NCI-H345 treated with DMSO at 0.1 percent for 48 hours (cell line): ENCODE measurements around the gene LYZL1.
"Not testable (repeated sequence)": the region's sequence is repeated elsewhere in the genome, so short reads cannot be mapped to it uniquely, and the experiment has no call there.

Source experiments
- DNase-seq: peaks from one replicate; lab custom pipeline; 2025; ENCODE audit not compliant: unreplicated experiment; lab: John Stamatoyannopoulos, UW

Gene LYZL1

GRCh38 chr10:29304995-29305335 is 16.1 kb downstream of the LYZL1 start:
- no peak for DNase-seq

- no peak for DNase-seq
These were observed 17.8 kb downstream of the LYZL1 start for GRCh38 chr10:29306688-29307087.

GRCh38 chr10:29308142-29308541 is 19.3 kb downstream of the LYZL1 start:
- not testable (repeated sequence) for DNase-seq

DNA sequence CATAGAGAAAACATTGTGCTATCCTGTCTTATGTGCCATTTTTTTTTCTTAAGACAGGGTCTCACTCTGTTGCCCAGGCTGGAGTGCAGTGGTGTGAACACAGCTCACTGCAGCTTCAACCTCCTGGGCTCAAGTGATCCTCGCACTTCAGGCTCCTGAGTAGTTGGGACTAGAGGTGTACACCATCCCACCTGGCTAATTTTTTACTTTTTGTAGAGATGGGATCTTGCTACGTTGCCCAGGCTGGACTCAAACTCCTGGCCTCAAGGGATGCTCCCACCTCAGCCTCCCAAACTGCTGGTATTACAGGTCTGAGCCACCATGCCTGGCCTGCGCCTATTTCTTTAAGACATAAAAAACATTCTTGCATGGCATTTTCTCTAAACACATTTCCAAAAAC is 20.6 kb downstream of the LYZL1 start:
- DNase-seq = no peak

- DNase-seq = not testable (repeated sequence)
These were observed 21.6 kb downstream of the LYZL1 start for GRCh38 chr10:29310463-29310862.

- DNase-seq = no peak
These were observed 24.2 kb downstream of the LYZL1 start for GRCh38 chr10:29313071-29313470.

DNA sequence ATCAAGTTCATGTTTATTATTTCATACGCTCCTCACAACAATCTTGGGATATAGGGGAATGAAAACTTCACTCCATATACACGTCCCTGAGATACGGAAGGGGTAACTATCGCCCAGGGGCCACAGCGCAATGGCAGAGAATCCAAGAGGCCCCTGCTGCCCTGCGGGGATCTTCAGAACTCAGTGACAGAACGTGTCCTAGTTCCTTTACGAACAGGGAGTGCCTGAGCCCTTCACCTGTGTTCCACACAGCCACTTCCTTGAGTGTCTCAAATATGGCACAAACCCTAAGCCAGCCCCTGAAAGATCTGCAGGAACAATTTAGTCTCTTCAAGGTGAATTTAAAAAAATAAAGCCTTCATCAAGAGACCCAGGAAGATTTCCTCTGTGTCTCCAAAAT is 25.9 kb downstream of the LYZL1 start:
- DNase-seq = no peak

DNA sequence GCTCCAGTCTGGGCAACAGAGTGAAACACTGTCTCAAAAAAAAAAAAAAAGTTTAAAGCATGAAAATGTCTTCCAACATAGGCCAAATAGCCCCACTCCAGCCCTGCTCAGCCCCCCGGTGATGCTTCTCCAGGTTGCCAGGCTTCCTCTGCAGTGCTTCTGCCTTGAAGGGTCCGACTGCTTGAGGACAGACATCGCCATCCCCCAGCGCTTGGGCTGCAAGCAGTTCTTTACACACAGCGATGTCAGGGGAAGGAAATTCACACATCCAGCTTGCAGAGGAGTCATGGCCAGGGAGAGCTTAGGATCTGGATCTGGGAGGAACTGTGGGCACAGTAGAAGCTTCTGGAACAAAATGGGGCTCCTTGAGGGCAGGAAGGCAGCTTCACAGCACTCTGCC is 26.9 kb downstream of the LYZL1 start:
- DNase-seq = no peak

GRCh38 chr10:29316308-29317026 is 27.6 kb downstream of the LYZL1 start:
- DNase-seq = no peak

DNA sequence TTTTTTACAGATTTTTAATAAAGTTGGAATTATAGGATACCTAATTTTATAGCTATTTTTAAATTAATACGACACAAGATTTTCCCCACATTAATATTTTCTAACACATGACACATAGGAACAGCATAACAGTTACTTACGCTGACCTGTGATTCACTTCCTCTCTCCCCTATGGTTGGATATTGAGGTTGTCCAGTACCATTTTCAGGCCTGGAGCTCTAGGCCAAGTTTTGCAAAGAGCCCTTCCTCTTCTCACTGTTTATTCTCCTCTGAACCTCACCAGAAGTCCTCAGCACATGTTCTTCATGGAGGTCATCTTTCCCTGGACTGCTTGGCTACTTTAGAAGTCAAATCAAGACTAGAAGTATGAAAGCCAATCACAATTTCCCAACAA is 28.2 kb downstream of the LYZL1 start:
- DNase-seq = no peak

- no peak for DNase-seq
These were observed 28.7 kb downstream of the LYZL1 start for GRCh38 chr10:29317423-29318021.

DNA sequence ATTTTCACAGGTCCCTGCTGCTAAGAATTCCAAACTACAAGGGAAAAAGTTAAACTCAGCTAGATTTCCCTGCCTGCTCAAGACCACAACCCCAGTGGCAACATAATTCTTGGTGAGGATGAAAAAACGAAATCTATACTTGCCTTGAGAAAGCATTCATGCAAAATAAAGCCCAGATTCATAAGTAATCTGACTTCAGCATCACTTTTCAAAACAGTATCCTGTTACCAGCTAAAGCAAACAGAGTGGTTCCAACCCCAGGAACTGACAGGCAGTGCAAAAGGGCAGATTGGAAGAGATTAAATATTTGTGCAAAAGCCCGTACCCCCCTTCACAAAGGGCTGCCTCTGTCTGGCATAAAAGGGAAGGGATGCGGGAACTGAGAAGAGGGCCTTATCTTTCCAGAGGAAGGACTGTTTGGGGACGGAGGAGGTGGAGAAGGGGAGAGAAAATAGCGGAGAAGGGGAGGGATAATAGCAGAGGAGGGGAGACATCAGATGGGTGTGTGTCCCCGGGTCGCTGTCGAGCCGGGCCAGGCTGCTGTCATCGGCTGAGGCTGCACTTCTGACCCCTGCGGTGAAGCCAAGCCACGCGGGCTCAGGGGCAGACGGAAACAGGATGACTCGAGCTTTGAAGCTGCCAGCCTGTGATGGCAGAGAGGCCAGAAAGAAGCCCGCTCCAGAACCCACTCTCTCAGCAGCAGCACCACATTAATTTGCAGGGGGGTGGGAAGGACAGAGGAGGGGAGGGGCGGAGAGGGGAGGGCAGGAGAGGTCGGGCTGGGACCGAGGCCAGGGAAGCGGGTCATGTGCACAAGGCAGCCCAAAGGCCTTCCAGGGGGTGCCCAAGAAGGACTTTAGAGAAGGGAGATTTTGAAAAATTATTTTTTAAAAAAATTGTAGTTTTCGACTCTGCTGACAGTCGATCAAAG is 29.5 kb downstream of the LYZL1 start:
- not testable (repeated sequence) for DNase-seq

DNA sequence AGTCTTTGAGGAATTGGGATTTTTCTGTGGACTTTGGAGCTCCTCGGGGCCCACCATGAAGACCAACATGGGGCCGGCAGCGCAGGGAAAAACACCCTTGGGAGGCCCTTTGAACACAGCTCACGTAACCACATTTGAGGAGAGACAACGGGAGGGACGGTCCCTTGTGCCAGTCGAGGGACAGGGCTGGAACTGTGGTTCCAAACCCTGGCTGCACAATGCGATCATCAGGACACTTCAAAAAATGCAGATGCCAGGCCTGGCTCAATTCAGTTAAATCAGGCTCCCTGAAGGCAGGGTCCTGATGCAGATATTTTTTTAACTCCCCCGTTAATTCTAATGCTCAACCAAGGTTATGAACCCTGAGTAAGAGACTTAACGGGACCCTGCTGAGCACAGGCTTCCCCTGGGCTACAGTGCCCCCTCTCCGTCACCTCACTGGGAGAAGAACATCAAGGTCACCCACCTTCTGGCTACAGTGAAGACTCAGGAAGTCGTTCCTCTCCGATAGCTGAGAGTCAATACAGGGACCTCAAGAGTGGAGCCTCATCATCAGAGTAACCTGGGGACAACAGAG is 30.4 kb downstream of the LYZL1 start:
- no peak for DNase-seq

DNA sequence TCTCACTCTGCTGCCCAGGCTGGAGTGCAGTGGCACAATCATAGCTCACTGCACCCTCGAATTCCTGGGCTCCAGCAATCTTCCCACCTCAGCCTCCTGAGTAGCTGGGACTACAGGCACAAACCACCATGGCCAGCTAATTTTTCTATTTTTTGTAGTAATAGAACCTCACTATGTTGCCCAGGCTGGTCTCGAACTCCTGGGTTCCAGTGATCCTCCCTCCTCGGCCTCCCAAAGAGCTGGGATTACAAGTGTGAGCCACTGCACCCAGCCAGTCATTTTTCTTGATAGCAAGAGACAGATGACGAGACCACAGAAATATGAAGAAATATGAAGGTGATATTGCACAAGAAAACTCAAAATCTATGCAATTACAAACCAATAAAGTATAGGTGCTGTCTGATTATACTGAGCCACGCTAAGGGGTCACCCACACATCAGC is 31.8 kb downstream of the LYZL1 start:
- DNase-seq = not testable (repeated sequence)

GRCh38 chr10:29321656-29322055 is 32.8 kb downstream of the LYZL1 start:
- DNase-seq = no peak

DNA sequence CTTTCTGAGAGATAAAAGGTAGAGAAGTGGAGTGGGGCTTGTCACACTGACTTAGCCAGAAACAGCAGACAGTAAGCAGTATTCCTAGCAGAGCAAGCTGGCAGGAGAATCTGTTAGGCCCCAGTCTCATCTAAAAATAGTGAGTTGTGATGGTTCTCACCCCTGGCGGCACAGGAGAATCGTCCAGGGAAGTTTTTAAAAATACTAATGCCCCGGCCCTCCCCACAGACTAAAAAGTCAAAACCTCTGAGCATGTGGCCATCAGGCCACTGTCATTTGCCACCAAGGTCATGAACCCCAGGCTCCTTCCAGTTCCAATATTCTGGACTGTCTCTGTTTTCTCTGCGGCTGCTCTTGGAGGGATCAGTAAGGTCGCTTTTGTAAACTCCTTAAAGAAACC is 34.0 kb downstream of the LYZL1 start:
- no peak for DNase-seq

GRCh38 chr10:29323367-29323766 is 34.5 kb downstream of the LYZL1 start:
- no peak for DNase-seq

- no peak for DNase-seq
These were observed 35.5 kb downstream of the LYZL1 start for GRCh38 chr10:29324220-29324841.

GRCh38 chr10:29326299-29326698 is 37.4 kb downstream of the LYZL1 start:
- no peak for DNase-seq

DNA sequence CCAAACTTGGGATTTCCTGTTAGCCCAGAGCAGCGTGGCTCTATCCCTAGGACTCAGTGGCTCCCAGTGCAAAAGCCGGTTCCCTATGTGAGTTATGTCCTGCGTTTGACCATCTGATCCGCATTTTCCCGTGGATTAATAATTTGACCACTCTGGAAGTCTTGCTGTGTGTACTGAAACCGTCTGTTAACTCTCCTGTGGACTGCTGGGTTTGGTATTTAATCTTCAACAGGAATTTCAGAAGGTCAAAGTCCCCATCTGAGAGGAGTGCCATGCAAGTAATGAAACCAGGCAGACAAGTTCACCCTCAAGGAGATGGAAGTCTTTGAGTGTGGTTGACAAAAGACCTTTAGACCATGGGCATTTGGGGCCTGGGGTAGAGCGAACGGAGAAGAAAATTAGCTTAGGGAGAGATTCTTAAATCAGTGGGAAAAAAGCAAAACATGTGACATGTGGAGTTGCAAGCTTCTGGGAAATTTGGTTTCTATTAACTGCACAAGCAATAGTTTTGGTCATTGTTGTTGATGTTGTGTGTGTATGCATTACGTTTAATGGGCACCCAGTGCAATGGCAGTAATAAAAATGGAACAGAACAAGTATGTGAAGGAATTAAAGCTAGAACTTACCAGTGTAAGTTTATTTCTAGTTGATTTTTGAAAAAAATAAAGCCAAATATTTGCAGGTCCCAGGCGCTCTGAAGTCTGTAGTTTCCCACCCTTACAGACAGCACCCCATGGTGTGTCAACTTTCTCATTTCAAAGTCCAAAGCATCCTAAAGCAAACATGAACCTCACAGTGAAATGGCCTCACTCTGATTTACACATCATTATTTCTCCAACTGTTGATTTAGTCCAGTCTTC is 38.2 kb downstream of the LYZL1 start:
- DNase-seq = no peak
